Ureter (tissue), 1 donor: Measurements from ENCODE around the gene LAT. TPM values are rescaled to one million over a fixed set of nuclear protein-coding genes. Genes with fewer than 3 reads are reported as not detected.
"Not testable (repeated sequence)": the region's sequence is repeated elsewhere in the genome, so short reads cannot be mapped to it uniquely, and the experiment has no call there.

Experiments used
- DNase-seq: peaks from one replicate; pipeline ENCODE4 v3.0.0-alpha.2; 2020; ENCODE audit warnings: low spot score
- total RNA-seq: library from RNA; stranded (reverse); gene quantifications from one replicate; pipeline ENCODE4 v1.2.4, GENCODE V29; 2023
- donor health status: DM: yes; HTN: yes; CAD: no.

LAT gene
- total RNA-seq, 1 donor from 2014 or later = 11.9 TPM

DNA sequence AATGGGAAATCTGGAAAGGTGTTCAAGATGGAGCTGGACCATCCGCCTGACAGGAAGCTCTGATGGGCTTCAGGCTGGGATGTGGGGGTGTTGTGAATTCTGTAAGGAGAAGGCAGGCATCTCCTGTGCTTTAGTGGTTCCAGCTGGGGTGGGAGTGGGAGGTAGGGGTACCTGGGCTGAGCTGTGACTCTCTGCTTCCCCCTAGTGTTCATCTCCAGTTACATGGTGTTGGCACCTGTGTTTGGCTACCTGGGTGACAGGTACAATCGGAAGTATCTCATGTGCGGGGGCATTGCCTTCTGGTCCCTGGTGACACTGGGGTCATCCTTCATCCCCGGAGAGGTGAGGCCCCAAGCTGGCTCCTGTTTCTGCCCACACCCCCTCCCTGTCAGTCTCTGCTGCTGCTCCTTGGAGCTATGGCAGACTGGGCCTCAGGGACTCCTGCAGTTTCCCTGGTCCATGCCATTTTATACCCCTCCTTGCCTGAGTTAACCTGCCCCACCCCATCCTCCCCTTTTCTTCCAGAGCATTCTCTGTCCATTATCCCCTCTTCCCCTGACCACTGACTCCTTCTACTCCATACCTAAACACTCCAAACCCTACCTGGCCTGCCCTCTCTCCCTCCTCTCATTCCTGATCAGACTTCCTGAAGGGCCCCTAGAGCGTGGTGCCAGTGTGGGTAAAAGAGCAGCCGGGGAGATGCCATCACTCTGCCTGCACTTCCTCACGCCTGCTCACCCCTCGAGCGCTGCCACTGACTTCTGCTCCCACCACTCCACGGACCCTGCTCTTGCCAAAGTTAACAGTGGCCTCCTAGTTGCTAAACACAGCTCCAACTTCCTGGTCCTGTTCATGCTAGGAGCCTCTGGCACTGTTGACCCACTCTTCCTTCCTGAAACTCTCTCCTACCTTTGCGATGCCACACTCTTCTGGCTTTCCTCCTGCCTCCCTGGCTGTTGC is 6.9 kb upstream of the LAT start:
- no peak for DNase-seq

DNA sequence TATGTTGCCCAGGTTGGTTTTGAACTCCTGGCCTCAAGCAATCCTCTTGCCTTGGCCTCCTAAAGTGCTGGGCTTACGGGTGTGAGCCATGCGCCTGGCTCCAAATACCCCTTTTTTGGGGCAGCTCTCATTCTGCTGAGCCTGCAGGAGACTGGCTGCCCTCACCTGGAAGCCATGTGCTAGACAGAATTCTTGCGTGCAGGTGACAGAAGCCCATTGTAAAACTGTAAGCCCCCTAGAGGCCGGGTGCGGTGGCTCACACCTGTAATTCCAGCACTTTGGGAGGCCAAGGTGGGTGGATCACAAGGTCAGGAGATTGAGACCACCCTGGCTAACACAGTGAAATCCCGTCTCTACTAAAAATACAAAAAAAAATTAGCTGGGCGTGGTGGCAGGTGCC is 4.5 kb upstream of the LAT start:
- DNase-seq = not testable (repeated sequence)

DNA sequence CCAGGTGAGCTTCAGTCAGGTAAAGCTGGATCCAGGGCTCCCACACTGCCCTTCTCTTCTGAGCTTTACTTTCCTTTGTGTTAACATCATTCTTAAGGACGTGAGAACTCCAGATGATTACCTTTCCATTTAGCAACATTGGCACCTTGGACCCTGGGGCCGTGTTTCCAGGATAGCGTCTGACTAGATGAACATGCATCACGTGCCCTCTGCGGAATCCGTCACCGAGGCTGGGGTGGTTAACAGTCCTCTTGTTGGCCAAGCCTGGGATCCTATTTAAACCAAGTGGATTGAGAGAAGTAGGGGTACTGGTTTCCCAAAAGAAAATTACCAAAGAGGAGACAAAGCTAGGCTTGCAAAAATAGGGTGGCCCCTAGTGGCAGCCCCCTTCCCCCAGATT is 3.9 kb upstream of the LAT start:
- no peak for DNase-seq

DNA sequence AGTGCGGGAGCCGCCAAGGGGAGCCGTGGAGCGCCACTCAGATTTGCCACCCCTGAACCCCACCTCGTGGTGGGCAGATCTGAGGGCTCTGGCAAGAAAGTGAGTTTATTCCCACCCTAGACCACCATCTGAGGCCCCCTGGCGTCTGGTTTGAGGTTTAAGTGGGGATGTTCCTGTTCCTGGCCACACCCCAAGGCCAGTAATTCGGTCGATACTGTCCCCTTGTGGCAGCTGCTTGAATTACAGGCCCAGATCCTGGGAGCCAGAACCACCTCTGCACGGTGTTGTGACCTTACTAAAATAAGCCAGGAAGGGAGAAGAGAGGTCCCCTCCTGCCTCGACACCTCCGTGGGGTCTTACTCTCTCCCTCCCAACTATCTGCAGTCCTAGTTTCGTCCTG is 3.3 kb upstream of the LAT start:
- no peak for DNase-seq

DNA sequence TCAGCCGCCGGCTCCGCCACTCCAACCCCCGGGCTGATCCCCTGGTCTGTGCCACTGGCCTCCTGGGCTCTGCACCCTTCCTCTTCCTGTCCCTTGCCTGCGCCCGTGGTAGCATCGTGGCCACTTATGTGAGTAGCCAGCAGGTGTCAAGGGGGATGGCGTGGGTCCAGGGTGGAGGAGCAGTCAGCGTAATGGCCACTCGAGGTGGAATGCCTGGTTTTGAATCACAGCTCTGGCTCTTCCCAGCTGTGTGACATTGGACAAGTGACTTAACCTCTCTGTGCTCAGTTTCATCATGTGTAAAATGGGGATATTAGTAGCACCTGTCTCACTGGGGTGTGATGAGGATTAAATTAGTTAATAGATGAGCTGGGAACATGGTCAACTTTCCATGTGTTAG is 2.4 kb upstream of the LAT start:
- DNase-seq = no peak

DNA sequence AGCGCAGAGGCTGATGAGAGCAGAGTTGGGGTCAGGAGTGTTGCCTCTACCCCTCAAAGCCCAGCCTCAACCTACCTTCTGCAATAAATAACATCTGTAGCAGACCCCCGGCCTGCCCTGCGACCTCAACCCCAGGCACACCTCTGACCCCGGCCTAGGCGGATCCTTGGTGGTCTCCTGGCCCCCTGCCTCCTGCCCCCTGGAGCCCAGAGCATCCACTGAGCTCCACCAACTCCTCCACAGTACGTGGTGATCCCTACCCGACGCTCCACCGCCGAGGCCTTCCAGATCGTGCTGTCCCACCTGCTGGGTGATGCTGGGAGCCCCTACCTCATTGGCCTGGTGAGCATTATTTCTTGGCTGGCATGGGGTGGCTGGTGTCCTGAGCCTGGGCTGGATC is 1.9 kb upstream of the LAT start:
- DNase-seq = no peak

DNA sequence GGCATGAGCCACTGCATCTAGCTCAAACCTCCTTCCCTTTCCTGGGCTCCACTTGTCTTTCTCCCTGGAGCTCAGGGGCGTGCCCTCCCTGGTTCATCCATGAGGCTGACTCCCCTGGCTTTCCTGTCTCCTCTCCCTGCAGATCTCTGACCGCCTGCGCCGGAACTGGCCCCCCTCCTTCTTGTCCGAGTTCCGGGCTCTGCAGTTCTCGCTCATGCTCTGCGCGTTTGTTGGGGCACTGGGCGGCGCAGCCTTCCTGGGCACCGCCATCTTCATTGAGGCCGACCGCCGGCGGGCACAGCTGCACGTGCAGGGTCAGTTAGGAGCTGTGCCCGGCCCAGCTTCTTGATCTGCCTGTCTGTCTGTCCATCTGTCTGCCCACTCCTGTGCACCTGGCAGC is 1.2 kb upstream of the LAT start:
- DNase-seq = no peak

DNA sequence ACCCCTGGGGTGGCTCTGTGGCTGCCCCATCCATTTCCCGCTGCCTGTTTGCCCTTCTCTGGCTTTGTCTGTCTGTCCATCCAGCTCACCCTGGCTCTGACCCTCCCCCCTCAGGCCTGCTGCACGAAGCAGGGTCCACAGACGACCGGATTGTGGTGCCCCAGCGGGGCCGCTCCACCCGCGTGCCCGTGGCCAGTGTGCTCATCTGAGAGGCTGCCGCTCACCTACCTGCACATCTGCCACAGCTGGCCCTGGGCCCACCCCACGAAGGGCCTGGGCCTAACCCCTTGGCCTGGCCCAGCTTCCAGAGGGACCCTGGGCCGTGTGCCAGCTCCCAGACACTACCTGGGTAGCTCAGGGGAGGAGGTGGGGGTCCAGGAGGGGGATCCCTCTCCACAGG is 761 bp upstream of the LAT start:
- no peak for DNase-seq

DNA sequence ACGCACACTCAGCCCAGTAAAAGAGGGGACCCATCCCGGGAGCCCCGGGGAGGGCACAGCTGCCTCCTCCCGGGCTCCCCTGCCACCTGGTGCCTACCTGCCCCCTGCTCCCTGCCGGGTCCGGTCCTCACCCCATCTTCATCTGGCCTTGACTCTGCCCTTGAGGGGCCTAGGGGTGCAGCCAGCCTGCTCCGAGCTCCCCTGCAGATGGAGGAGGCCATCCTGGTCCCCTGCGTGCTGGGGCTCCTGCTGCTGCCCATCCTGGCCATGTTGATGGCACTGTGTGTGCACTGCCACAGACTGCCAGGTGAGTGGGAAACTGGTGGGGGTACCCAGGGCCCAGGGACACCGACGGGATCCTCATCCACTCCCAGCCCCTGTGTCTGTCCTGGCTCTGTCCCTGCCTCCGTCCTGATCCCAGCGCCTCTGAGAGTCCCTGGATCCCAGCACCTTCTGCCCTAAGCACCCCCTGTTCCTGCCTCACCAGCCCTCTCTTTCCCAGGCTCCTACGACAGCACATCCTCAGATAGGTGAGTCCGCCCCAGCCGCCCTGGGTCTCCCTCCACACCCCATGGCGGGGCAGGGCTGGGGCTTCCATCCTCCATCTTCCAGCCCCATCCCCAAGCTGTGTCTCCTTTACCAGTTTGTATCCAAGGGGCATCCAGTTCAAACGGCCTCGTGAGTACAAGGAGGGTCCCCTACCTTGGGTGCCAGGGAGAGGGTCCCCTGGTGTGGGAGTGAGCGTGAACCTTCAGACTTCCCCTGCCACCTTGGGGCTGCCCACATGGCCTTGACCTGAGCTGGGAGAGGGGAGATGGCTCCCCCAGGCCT is 574 bp downstream of the LAT start:
- DNase-seq = no peak

DNA sequence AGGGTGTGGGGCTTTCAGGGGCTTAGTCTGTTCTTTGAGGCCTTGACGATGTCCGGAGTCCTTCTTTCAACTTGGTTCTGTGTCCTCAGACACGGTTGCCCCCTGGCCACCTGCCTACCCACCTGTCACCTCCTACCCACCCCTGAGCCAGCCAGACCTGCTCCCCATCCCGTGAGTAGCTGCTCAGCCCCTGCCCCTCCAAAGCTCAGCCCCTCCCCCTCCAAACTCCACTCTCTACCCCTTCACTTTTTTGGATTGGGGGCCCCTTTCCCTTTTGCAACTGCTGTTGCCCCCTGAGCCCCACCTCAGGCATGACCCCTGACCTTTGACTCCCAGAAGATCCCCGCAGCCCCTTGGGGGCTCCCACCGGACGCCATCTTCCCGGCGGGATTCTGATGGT is 1.2 kb downstream of the LAT start:
- DNase-seq = no peak

DNA sequence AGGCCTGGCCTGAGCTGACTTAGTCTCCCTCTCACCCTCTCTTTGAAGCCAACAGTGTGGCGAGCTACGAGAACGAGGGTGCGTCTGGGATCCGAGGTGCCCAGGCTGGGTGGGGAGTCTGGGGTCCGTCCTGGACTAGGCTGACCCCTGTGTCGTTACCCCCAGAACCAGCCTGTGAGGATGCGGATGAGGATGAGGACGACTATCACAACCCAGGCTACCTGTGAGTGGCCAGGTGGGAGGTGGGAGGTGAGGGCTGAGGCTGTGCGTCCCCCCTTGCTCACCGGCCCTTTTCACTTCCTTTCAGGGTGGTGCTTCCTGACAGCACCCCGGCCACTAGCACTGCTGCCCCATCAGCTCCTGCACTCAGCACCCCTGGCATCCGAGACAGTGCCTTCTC is 1.6 kb downstream of the LAT start:
- DNase-seq = no peak

DNA sequence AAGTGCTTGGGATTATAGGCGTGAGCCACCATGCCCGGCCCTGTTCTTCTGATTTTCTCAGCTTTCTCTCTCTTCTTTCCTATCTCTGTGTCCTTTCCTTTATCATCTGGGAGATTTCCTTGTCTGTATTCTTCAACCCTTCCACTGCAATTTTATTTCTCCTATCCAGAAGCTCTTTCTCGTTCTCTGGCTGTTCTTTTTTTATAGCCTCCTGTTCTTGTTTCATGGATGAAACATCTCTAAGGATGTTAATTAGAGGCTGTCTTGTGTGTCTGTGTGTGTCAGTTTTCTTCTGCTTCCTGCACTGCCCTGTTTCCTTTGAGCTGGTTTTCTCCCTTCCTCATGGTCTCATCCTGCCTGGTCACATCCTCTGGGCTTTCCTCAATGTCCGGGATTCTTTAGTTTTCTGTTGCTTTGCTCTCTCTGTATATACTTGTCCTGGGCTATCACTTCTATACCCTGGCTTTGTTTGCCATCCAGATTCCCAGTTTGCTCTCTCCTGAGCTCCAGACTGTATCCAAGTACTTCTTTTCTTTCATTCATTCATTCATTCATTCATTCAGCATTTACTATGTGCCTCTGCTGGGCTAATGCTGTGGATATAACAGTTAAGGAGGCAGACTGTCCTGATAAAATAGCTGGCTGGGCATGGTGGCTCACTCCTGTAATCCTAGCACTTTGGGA is 2.5 kb downstream of the LAT start:
- DNase-seq = no peak

DNA sequence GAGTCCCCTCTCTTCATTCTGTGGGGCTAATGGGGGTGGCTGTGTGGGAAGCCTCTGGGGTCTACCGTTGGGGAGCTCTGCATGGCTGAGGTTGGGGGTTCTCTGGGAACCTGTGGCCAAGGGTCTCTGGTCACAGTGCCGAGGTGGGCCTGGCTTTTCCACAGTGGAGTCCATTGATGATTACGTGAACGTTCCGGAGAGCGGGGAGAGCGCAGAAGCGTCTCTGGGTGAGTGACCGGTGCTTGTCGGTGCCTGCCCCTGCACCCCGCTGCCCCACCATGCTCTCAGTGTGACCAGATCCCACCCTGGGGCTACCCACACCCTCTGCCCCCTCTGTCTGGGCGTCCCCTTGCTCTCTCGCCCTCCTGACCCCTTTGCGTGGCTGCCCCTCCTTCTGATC is 4.5 kb downstream of the LAT start:
- DNase-seq = no peak

DNA sequence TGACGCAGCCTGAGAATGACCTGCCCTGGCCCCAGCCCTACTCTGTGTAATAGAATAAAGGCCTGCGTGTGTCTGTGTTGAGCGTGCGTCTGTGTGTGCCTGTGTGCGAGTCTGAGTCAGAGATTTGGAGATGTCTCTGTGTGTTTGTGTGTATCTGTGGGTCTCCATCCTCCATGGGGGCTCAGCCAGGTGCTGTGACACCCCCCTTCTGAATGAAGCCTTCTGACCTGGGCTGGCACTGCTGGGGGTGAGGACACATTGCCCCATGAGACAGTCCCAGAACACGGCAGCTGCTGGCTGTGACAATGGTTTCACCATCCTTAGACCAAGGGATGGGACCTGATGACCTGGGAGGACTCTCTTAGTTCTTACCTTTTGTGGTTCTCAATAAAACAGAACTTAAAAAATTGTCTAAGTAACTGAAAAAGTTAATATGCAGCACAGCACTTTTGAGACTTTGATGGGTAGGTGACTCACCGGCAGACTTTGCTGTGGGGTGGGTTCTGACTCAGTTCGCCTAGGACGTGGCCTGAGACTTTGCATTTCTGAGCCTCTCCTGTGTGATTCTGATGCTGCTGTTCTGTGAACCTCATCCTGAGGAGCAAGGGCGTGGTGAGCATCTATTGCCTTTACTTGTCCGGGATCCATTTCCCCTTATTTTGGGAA is 5.7 kb downstream of the LAT start:
- no peak for DNase-seq

DNA sequence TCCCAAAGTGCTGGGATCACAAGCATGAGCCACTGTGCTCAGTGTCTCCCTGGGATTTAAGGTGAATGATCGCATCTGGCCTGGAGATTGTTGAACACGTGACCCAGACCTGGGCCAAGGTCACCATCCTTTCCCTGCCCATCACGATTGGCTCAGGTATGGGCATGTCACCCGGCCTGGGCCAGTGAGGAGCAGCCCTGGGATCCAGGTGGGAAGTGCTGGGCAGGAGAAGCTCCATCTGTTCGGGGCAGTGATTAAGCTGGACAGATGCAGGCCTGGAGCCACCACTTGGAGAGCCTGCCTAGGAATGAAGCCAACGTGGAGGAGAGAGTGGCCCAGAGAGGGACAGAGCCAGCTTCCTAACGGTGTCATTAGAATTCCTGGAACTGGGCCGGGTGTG is 6.8 kb downstream of the LAT start:
- no peak for DNase-seq

DNA sequence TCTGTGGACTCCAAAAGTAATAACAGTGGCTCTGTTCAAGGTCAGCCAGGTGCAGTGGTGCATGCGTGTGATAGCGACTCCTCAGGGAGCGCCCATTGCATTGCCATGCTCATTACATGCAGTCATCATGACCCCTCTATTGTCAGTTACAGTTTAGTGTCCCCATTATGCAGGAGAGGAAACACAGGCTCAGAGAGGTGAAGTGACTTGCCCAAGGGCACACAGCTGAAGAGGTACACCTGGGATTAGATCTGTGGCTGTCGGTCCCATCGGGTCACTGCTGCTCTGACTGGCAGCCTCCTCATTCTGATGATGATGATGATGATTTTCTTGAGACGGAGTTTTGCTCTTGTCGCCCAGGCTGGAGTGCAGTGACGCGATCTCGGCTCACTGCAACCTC is 7.6 kb downstream of the LAT start:
- no peak for DNase-seq

DNA sequence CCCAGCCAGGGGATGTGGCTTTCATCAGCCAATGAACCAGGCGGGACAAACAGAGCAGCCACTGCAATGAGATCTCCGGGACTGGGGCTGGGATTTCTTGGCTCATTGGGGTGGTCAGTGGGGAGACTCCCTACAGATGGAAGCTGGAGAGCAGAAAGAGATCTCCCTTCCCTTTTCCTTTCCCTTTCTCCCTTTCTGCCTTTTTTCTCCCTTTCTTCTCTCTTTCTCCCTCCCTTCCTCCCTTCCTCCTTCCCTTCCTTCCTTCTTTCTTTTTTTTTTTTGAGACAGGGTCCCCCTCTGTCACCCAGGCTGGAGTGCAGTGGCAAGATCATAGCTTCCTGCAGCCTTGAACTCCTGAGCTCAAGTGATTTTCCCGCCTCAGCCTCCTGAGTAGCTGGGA is 14.0 kb downstream of the LAT start:
- DNase-seq = no peak

DNA sequence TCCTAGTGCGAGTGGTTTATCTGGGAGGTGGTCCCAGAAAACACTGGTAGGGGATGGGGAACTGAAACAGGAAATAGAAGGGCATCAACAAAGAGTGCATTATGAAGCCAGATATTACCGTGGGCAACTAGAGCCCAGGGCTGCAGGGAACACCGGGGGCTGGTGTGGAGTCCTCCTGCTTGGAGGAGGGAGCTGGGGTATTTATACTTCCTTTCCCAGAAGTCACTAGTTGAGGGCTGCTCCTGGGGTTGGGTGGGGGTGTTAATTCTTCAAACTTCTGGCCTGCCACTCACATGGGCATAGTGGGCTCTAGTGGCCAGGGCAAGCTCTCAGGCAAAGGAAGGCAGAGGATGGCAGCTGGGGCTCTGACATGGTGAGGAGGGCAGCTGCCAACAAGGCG is 14.7 kb downstream of the LAT start:
- no peak for DNase-seq

DNA sequence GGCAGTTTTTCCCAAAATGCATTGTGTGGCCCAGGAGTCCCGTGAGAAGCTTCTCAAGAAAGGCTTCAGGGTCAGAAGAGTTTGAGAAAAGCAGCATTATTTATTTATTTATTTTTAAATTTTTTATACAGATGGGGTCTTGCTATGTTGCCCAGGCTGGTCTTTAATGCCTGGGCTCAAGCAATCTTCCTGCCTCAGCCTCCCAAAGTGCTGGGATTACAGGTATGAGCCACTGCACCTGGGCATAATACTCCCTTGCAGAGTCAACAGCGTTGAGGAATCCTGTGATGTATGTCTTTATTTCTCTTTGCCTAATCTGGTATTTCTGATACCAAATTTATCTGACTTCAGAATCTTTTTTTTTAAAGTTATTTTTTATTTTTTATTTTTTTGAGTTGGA is 15.2 kb downstream of the LAT start:
- no peak for DNase-seq

DNA sequence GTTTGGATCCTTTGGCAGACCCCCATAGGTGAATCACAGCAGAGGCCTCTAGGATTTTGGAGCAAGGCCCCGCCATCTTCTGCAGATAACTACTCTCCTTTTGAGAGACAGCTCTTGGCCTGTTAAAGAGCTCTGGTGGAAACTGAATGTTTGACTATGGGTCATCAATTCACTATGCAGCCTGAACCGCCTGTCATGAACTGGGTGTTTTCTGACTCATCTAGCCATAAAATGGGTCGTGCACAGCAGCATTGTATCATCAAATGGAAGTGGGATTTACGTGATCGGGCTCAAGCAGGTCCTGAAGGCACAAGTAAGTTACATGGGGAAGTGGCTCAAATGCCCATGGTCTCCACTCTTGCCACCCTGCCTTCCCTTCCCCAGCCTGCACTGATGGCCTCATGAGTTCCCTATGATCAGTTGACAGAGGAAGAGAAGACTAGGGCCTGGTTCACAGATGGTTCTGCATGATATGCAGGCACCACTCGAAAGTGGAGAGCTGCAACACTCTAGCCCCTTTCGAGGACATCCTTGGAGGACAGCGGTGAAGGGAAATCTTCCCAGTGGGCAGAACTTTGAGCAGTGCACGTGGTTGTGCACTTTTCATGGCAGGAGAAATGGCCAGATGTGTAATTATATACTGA is 19.8 kb downstream of the LAT start:
- DNase-seq = not testable (repeated sequence)
